GM23338 (cell line): ENCODE measurements around the gene CHRM5.

ENCODE experiments used
- CREB1 ChIP-seq: fragments of 250-450 bp; sonication (Bioruptor Pico); IDR thresholded peaks from 2 replicates; pipeline ENCODE4 v1.5.0; 2020; ENCODE audit warnings: low read depth, mild to moderate bottlenecking, moderate library complexity
- EZH2 ChIP-seq: fragments of 200-600 bp; sonication (generic); IDR thresholded peaks from one replicate; pipeline ENCODE4 v1.8.0; 2017; ENCODE audit warnings: antibody characterized with exemption, mild to moderate bottlenecking, low read depth; ENCODE audit not compliant: unreplicated experiment
- EZH2phosphoT487 ChIP-seq: fragments of 200-600 bp; sonication (generic); IDR thresholded peaks from one replicate; pipeline ENCODE4 v1.8.1; 2018; ENCODE audit warnings: antibody characterized with exemption; ENCODE audit not compliant: unreplicated experiment
- JUNB ChIP-seq: IDR thresholded peaks from one replicate; pipeline ENCODE4 v1.6.1; 2016; ENCODE audit warnings: antibody characterized with exemption; ENCODE audit not compliant: unreplicated experiment
- NANOG ChIP-seq: IDR thresholded peaks from 2 replicates; pipeline ENCODE4 v1.6.1; 2016; ENCODE audit warnings: antibody characterized with exemption, borderline replicate concordance
- POLR2AphosphoS5 ChIP-seq: IDR thresholded peaks from 2 replicates; pipeline ENCODE4 v1.6.1; 2016; ENCODE audit warnings: antibody characterized with exemption, low read depth
- TF ChIP-seq, protein P1 (sequence below), 2 experiments: fragments of 200-600 bp in 1 of 2; sonication (generic) in 1 of 2; conservative IDR thresholded peaks; 2 replicates each; pipeline versions ENCODE4 v1.5.1 to v1.6.1; 2016 to 2017; ENCODE audit warnings: antibody characterized with exemption in 2 of 2, low read depth in 2 of 2, mild to moderate bottlenecking in 2 of 2, moderate library complexity in 1 of 2
- TF ChIP-seq, protein P2 (sequence below): IDR thresholded peaks from one replicate; pipeline ENCODE4 v1.6.1; 2018; ENCODE audit warnings: antibody characterized with exemption; ENCODE audit not compliant: unreplicated experiment

DNA sequence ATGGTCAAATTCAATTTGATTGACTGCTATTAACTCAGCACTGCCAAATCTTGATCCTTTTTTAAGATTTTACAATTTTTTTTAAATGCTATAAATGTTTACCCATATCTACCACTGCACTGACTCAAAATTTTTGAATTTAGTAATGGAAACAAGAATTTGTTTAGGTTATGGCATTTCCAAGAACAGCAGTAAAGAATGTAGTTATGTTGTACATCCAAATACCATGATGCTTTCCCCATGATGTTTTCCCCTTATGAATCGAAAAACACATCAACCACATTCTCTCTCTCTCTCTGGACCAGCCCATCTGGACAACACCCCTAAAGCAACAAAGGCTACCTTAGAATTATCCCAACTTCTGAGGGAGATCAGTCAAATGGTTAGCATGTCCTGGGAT lies 14.2 kb downstream of the CHRM5 start:
- TF ChIP-seq, protein P1, sequence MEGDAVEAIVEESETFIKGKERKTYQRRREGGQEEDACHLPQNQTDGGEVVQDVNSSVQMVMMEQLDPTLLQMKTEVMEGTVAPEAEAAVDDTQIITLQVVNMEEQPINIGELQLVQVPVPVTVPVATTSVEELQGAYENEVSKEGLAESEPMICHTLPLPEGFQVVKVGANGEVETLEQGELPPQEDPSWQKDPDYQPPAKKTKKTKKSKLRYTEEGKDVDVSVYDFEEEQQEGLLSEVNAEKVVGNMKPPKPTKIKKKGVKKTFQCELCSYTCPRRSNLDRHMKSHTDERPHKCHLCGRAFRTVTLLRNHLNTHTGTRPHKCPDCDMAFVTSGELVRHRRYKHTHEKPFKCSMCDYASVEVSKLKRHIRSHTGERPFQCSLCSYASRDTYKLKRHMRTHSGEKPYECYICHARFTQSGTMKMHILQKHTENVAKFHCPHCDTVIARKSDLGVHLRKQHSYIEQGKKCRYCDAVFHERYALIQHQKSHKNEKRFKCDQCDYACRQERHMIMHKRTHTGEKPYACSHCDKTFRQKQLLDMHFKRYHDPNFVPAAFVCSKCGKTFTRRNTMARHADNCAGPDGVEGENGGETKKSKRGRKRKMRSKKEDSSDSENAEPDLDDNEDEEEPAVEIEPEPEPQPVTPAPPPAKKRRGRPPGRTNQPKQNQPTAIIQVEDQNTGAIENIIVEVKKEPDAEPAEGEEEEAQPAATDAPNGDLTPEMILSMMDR (conservative IDR thresholded peaks at IDR 0.05; ENCODE audit: low read depth in 2 of 2) = no peak
- TF ChIP-seq POLR2AphosphoS5 (no peak), EZH2phosphoT487 (no peak), JUNB (no peak), CREB1 (CRISPR knock-in tag) (no peak), EZH2 (no peak), NANOG (no peak)
- TF ChIP-seq, protein P2, sequence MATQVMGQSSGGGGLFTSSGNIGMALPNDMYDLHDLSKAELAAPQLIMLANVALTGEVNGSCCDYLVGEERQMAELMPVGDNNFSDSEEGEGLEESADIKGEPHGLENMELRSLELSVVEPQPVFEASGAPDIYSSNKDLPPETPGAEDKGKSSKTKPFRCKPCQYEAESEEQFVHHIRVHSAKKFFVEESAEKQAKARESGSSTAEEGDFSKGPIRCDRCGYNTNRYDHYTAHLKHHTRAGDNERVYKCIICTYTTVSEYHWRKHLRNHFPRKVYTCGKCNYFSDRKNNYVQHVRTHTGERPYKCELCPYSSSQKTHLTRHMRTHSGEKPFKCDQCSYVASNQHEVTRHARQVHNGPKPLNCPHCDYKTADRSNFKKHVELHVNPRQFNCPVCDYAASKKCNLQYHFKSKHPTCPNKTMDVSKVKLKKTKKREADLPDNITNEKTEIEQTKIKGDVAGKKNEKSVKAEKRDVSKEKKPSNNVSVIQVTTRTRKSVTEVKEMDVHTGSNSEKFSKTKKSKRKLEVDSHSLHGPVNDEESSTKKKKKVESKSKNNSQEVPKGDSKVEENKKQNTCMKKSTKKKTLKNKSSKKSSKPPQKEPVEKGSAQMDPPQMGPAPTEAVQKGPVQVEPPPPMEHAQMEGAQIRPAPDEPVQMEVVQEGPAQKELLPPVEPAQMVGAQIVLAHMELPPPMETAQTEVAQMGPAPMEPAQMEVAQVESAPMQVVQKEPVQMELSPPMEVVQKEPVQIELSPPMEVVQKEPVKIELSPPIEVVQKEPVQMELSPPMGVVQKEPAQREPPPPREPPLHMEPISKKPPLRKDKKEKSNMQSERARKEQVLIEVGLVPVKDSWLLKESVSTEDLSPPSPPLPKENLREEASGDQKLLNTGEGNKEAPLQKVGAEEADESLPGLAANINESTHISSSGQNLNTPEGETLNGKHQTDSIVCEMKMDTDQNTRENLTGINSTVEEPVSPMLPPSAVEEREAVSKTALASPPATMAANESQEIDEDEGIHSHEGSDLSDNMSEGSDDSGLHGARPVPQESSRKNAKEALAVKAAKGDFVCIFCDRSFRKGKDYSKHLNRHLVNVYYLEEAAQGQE = no peak
